ENCODE measurements around the gene PSD.

The PSD gene

DNA sequence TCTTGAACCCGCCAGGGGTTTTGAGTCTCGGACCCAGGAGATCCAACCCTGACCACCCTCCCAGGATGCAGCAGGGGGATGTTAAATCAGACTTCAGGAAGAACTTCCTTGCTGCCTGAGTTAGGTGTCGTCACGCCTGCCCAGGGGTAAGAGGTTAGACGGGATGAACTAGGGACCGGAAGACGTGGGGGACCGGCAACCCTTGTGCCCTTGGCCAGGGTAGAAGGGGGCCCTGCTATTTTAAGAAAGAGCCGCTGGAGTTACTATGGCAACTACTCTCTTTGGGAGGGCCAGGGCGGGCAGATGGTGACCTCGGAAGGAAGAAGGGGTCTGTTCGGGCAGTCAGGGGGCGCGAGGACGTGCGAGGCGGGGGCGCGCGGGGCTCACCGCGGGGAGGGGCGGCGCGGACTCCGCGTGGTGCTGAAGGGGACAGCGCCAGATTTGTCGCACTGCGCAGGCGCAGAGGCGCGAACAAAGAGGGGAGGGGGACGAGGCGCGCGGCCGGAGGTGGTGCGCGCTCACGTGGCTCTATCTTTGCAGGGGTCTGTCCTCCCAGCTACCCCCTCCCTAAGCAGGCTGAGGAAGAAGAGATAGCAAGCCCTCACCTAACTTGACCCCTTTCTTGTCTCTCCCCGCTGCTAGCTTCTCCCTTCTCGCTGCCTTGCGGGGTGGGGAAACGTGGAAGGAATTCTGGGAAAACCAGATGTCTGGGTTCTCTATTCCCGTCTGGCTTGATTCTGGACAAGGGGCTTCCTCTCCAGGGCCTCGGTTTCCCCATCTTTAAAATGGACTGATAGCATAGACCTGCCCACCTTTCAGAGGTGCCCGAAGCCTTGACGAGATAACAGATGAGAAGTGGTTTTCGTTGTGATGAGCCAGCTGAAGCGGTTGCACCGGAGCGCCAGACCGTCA is 940 bp upstream of the PSD start:
- DNase-seq = peak; percentile 22

DNA sequence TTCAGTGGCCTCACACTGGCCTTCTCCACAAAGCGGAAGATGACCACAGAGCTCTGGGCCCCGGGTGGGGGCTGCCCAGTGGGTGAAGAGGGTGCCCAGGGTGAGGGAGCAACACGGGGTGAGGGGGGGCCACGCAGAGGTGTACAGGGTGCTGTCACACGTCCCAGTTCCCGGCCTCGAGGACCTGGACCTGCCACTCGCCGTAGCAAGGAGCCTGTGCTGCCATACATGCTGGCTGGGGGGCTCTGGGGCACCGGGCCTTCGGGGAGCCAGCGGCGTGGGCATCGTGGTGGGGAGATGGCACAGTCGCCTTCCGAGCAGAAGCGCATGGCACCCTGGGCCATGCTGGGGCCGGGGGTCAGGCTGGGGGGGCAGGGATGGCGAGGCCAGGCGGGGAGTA is 1.9 kb downstream of the PSD start:
- no peak for DNase-seq

DNA sequence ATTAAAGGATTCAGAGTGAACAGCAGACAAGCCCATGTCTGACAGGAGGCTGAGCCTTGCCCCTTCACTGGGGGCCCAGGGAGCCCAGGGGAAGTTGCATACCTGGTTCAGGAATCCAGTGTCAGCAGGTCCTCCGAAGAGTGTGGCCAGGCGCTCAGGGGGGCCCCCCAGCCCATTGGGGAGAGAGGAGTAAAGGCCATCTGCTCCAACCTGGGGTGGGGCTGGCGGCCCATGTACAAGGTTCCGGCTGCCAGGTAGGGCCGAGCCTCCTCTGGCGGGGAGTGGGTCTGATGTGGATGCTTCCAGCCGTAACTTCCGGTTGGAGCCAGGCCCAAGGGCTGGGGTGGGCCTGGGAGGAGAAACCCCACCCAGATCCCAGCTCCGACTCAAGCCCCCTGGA is 2.3 kb downstream of the PSD start:
- no peak for DNase-seq

DNA sequence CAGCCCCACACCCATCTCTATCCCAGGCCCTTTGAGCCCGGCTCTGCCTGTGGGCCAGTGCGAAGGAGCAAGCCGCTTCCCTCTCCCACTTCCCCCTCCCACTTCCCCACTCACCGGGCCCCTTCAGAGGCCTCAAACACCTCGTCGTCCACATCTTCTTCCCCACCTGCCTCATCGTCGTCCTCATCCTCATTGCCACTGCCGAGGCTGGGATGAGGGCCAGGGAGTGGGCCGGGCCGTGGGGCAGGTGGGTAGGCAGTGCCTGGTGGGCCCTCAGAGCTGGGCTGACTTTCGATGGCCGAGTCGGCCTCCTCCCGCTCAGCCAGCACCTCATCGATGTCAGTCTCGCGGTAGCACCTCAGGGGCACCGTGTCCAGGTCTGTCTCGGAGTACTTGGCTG is 3.8 kb downstream of the PSD start:
- DNase-seq = no peak

DNA sequence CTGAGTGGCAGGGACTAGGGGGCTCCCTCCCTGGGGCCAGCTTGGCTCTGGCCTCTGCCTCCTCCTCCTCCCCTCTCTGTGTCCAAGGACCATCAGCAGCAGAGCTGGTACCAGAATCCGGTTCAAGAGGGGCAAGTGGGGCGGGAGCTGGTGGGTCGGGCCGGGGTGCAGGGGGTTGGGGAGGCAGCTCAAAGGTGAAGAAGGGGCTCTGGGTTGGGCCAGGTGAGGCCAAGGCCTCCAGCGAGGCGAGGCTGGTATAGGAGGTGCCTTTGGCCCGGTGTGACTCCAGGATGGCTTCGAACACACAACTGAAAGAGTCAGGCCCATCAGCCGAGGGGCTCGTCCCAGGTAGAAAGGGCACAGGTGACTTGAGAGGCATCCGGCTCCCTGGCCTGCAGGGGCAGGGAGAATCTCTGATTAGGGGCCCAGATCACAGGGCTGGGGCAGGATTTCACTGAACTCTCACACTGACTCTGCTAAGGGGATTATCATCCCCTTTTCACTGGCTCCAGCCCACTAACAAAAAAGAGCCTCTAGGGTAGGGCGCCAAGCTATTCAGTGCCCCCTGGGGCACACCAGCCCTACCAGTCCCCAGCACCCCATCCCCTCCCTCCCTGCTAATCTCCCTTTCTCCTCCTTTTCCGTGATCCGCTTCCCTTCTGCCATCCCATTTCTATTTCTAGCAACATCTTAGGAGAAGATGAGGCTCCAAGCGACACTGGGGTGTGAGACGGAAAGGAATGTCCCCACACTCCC is 4.6 kb downstream of the PSD start:
- DNase-seq = no peak

DNA sequence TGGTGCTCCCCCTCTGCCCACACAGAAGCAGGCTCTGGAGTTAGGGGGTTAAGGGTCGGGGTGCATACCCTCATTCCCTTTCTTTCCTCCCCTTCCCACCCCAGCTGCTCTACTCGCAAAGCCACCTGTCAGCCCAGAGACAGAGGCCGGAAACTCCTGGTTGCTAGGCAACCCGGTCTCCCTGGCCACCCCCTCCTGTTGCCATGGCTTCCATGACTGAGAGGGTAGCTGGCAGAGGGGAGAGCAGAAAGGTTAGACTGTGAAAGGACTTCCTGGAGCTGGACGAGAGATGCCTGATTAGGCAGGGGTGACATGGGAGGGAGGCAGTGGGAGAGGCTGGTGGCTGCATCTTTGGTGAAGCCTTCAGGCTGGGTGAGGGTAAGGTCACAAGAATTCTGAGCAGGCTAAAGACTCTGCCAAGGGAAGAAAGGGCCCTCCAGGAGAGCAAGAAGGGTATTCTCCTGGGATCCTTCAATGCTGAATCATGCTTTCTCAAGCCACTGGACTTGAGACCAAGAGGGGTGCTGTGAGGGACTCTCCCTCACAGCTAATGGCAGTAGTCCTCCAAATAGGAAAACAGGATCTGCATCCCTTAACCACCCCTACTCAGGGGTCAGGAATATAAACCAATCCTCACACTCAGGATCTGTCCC is 5.4 kb downstream of the PSD start:
- no peak for DNase-seq

DNA sequence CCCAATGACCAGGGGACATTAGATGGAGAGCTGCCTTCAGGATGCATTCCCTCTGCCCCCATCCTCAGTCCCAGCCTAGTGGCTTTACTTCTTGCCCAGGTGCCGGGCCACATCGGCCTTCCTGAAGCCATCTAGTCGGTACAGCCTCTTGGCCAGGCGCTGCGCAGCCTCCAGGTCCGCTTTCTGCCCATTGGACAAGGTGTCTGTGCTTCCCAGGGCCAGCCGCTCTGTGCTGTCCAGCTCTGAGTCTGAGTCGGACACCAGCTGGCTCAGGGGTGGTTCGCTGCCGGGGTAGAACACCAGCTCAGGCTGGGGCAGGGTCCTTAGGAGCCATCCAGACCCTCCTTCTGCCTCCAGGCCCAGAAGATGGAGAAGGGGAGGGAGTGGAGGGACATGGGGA is 6.3 kb downstream of the PSD start:
- no peak for DNase-seq

DNA sequence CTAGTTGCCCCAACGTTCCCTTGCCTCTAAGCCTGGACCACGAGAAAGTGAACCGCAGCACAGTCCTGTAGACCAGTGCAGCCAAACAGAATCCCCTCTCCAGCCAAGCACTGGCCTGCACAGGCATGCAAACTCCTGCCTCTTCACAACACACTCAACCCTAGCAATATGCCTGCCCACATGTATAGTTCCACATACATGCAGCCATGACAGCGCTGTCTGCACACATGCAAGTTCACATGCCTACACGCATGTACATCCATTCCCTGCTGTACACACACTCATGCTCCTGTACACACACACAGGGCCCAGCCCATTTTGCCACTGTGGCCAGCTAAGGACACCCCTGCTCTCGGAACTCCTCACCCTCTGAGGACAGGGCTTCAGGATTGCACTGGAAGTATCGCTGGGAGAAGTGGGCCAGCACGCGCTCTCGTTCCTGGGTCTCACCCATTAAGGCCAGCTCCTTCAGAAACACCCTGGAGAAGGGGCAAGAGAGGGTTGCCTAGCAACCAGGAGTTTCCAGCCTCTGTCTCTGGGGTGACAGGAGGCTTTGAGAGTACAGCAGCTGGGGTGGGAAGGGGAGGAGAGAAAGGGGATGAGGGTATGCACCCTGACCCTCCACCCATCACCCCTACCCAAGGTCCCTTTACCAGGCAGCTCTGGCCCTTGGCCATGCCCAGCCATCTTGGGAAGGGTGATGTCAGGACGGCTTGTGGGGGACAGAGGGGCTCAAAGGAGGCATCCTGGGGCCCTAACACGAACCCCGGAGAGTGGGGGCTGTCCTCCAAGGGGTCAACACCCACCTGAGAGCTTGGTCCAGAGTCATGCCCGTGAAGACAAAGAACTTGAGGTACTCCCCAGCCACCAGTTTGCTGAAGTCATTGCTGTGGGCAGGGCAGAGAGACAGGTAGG is 7.0 kb downstream of the PSD start:
- DNase-seq = no peak

DNA sequence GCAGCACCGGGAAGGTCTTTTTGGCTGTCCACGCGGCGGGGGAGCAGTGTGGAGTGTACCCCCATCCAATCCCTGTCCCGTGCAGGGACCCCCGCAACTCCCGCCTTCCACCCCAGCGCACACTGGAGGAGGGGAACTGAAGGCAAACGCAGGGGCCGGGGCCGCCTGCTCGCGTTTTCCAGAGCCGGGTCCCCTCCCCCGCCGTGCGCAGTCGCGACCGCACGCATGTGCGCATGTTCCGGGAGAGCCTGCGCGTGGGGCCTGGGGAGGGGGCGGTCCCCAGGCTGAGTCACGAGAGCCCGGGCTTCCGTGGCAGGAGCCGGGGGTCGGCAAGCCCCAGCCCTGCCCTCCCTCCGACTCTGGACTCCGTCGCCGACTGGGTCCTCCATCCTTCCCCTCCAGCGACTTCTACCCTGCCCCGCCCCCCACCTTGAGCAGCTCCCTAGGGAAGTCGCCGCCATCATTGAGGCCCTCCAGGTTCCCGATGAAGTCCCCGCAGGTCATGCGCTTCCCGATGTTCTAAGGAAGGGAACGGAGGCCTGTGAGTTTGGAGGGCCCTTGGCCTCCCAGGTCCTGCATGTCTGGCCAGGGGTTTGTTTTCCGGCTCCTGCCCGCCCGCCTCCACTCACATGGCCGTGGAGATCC is 8.0 kb downstream of the PSD start:
- DNase-seq = no peak

DNA sequence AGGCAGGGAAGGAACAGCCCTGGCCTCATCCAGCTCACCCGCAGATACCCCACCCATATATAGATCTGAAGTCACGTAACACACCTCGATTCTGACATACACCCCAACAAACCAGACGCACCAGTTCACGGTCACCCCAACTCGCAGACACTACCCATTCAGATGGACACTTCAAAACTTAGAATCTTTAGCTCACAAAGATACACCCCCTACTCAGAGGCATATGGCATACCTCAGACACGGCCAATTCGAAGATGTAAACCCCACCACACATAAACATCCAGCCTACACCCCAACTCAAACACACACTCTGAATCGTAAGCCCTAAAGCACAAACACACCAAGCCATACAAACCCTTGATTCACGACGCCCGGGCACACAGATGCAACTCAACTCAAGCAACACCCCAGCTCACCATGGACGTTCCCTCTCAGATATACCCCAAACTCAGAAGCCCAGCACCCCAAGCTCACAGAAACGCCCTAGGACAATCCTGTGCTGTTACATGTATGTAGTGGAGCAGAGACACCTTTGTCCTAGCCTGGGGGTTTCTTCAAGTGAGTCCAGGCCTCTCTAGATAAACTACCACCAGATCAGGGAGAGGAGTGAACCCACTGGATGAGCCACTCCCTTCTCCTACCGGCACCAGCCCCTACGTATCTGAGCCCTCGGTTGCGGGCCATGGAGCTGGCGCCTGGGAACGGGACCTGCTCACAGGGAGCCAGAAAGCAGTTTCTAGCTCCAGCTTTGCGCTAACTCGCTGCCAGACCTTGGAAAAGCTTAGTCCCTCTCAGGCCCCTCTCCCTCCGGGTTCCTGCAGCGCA is 8.8 kb downstream of the PSD start:
- DNase-seq = no peak

DNA sequence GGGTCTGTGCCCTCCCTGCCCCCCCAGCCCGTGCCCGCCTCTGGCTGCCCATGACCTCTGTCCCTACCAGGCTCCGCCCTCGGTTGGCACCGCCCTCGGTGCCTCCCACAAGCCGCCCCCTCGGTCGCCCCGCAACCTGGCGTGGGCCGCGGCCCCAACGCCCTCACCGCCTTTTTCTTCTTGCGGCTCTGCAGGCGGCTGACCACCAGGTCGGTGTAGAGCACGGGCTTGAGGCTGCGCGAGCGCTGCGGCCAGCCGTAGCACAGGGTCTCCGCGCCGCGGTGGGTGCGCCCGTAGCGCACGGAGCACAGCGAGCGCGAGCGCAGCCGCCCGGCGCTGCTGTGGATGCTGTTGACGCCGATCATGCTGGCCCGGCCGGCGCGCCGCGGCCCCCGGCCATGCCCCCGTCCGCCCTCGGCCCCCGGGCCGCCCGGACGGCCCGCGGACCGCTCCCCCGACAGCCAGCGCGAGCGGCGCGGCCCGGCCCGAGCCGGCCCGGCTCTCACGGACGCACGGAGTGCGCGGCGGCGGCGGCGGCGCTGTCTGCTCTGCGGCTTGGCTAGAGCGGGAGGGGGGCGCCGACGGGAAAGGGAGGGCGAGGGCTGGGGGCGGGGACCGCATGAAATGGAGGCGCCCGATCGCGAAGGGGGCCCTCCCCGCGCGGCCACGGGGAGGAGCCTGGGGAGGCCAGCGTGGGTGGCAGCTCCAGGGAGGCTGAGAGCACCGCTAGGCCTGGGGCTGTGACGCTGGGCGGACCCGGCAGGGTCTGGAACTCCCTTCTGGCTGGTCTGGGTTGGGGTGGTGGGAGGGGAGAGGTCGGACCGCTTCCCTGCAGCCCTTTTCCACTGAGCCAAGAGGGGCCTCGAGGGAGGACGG is 9.6 kb downstream of the PSD start:
- DNase-seq = no peak

DNA sequence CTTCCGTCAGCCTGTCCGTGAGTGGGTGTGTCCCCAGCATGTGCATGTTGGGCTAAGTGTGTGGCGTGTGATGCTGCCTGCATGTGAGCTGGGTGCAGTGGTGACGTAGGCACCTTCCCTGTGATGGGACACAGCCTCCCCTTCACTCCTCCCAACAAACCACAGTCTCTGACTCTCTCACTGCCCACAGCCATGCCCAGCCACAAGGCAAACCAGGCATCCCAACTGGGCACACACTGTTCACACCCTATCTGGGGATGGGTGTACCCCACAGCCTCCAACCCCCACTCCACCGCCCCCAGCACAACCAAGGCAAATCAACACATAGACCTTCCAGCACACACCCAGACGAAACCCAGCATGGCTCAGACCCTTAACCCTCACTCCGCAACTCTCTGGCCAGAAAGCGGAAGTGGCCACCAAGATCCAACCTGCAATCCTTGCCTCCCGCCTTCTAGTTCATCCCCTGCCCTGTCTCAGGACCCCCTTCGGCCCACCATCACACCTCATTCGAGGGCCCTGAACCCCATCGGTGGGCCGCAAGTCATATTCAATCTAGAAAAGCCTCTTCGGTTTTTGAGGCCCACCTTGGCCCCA is 10.4 kb downstream of the PSD start:
- no peak for DNase-seq

DNA sequence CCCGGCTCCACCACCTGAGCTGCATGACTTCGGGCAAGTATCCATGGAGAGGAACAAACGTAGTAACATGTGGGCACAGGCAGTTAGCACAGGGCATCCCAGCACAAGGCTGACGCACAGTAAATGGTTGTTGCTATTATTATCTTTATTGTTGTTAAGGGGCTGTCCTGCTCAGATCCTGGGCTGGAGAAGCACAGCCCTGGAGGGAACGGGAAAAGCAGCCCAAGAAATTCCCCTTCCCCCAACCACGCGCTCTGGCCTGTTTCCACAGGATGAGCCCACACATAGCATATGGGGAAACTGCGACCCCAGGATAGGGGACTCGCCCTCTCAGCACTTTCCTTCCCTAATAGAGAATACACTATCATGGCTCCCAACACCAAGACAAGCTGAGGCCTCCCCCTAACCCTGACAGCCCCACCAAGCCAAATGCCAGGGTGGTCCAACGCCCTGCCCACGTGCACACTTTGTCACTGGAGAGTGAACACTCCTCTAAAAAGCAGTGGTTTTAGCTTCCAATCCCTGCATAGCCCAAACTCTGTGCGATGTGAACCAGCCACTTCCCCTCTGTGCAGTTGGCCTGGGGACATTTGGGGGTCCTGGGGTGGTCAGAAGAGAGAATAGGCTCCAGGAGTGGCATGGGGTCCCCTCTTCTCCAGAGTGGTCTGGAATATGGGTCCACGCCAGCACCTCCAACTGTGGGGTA is 11.0 kb downstream of the PSD start:
- no peak for DNase-seq

DNA sequence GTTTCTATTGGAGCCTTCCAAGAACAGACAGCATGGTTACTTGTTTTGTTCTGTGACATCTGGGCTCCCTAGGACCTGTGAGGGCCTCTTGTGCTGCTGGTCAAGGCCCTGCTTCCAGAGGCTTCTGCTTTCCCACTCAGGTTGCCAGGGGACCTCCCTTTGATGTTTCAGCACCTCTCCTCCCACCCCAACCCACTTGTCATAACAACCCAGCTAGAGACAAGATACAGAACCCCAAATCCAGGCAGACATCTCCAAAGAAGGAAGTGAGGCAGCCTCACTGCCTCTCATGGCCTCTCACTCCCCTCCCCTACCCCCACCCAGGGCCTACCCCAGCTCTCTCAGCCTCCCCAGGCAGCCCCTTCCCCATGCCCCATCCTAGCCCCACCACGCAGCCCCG is 11.8 kb downstream of the PSD start:
- no peak for DNase-seq

DNA sequence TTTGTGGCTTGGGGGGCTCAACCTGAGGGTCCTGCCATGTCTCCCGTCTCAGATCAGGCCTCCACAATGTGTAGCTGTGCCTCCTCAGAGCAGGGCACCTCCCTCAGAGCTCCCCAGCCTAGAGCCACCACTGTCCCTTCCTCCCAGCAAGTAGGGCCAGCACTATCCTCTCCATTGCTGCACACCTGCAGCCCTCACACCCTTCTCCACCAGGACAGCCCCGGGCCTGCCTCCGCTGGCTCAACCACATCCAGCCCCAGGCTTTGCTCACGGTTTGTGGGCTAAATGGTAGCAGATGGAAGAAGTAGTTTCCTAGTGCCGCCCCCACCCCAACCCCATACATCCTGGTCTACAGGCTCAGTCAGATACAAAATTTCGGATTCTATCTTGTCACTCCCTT is 13.0 kb downstream of the PSD start:
- no peak for DNase-seq

DNA sequence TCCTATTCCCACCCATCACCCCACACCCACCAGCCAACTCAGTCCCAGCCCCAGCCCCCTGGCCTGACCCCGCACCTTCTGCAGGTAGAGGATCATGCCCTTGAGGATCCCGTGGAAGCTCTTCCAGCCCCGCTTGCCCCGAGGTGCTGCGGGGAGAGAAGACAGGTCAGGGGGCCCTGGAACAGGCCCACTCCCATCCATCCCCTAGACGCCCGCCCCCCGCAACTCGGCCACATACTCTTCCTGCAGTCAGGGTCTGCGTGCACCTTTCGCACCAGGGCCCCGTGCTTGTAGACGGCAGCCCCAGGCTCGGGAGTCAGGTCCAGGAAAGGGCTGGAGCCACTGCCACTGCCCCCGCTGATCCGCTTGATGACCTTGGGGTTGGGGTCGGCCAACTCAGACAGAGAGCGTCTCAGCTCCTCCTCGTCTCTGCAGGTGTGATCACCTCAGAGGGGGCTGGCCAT is 13.4 kb downstream of the PSD start:
- no peak for DNase-seq

DNA sequence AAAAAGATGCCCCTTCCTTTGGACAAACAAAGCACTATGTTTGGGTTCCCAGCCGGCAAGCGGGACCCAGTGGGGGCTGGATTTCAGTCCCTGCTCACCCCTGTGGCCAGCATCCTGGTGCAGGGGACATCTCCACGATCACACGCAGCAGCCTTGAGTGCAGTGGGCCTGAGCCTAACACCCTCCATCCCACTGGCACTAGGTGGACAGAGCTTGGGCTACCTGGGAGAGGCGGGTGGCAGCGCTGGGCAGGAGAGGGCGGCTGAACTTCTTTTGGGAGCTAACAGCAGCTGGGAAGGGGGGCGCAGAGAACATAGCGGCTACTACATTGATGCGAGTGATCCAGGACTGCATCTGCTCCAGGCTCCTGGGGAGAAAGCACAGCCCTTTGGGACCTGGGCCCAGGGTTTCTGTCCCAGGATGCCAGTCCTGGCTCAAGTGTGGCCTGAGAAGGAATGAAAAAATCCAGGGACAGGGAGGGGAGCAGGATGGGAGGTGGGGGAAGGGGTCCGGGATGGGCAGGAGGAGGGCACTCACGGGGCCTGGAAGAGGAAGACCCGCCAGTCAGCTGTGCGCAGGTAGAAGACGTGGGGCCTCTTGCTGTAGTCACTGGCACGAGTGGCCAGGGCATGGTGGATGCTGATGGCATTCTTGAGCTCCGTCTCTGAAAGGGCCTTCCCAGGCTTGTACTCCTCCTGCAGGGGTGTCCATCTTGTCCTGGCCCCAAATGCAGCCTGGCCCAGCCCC is 14.1 kb downstream of the PSD start:
- DNase-seq = no peak

DNA sequence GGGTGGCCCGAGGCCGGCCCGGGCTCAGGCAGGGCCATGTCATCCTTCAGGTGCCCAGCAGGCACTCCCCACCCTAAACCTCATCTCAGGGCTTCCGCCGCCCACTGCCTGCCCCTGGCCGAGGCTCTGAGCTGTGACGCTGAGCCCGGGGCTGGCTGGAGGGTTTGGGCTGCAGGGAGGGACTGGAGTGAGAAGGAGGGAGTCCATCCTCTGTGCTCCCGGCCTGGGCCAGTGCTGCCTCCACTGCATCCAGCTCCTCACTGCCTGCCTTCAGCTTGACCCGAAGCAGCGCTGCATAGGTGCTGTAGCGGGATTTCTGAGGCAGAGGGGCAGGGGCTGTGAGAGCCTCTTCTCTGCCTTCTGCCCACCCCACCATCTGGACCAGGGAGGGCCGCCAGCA is 15.5 kb downstream of the PSD start:
- DNase-seq = no peak
